Tibial nerve (tissue), 4 donors: ENCODE results near the gene DGKH. TPM values are rescaled to one million over a fixed set of nuclear protein-coding genes. Genes with fewer than 3 reads are reported as not detected.

ENCODE experiments used
- DNase-seq, 2 donors: peaks; one replicate each; pipeline ENCODE4 v3.0.0-alpha.2; 2019; ENCODE audit warnings: low spot score in 2 of 2
- H3K27ac ChIP-seq, 4 donors: fragments of 200-600 bp; sonication (generic) in 3 of 4; one replicate each; pipeline ENCODE4 v1.5.1; 2017 to 2019; ENCODE audit warnings: mild to moderate bottlenecking in 1 of 4
- H3K27me3 ChIP-seq, 2 donors: fragments of 200-600 bp; sonication (generic) in 1 of 2; one replicate each; pipeline versions ENCODE4 v1.5.1 to v1.6.0; 2017 to 2019
- H3K36me3 ChIP-seq, 3 donors: fragments of 200-600 bp; sonication (generic); one replicate each; pipeline ENCODE4 v1.5.1; 2018 to 2019
- H3K4me1 ChIP-seq, 4 donors: fragments of 200-600 bp; sonication (generic) in 3 of 4; one replicate each; pipeline ENCODE4 v1.5.1; 2017 to 2019
- H3K4me3 ChIP-seq, 4 donors: fragments of 200-600 bp; sonication (generic) in 3 of 4; one replicate each; pipeline ENCODE4 v1.5.1; 2017 to 2019; ENCODE audit warnings: mild to moderate bottlenecking in 1 of 4, moderate library complexity in 1 of 4
- H3K9me3 ChIP-seq, 4 donors: fragments of 200-600 bp; sonication (generic) in 3 of 4; one replicate each; pipeline ENCODE4 v1.5.1; 2017 to 2019
- EP300 ChIP-seq, 2 donors: sonication (generic); formaldehyde crosslinking; IDR thresholded peaks; one replicate each; pipeline ENCODE4 v1.6.1; 2017; ENCODE audit warnings: antibody characterized with exemption in 2 of 2, mild to moderate bottlenecking in 1 of 2
- POLR2A ChIP-seq, 2 donors: fragments of 450-650 bp; IDR thresholded peaks; one replicate each; pipeline ENCODE4 v1.6.1; 2017; ENCODE audit warnings: antibody characterized with exemption in 2 of 2, mild to moderate bottlenecking in 2 of 2, moderate library complexity in 2 of 2
- WGBS, 2 donors: methylation state at CpG; one replicate each; pipeline ENCODE4 v1.1.5; 2018; 5-methylcytosine and 5-hydroxymethylcytosine counted together
- total RNA-seq, 4 donors: library from RNA; depleted of rRNA; stranded (reverse); fragments of >200 nt; gene quantifications; one replicate each; pipeline ENCODE4 v1.1.0, GENCODE V29; 2016
- TF ChIP-seq, protein P1 (sequence below), 5 experiments: fragments of 200-600 bp in 3 of 5; fragments of 450-650 bp in 2 of 5; sonication (generic) in 3 of 5; IDR thresholded peaks; one replicate each; pipeline ENCODE4 v1.5.1; 2016 to 2019; ENCODE audit warnings: antibody characterized with exemption in 5 of 5, mild to moderate bottlenecking in 3 of 5, moderate library complexity in 2 of 5

The DGKH gene
- total RNA-seq, 4 donors from 2014 or later = 9.6 to 14.5 (median 12.3) TPM

DNA sequence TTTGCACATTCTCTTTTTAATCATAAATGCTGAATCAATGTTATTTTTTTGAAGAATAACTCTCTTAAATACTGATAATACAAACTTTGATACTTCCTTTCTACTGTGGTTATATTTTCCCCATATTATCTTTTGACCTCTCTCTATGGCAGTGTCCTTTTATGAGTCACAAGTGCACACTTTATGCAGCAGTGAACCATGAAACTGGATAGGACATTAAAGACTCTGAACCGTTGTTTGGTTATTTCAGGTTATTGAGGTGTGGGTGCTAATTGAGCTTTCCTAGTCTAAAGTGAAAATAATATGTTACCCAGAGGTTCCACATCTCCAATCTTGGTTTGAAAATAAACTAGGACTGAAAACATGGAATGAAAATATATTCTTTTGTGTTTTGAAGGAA, 71.4 kb downstream of the DGKH start:
- Histone ChIP-seq H3K9me3 (no peaks in the 10 kb centered on the region), H3K4me1 (no peaks in the 10 kb centered on the region), H3K4me3 (no peak overlapping the region), H3K36me3 (no peaks in the 10 kb centered on the region), H3K27ac (no peak overlapping the region), H3K27me3 (no peaks in the 10 kb centered on the region)
- WGBS, 2 donors = 59 to 62% methylated on average over 1 of the region's 1 CpG
- TF ChIP-seq EP300 (IDR thresholded peaks at IDR 0.05) (no peak), POLR2A (IDR thresholded peaks at IDR 0.05) (no peak)
- TF ChIP-seq, protein P1, sequence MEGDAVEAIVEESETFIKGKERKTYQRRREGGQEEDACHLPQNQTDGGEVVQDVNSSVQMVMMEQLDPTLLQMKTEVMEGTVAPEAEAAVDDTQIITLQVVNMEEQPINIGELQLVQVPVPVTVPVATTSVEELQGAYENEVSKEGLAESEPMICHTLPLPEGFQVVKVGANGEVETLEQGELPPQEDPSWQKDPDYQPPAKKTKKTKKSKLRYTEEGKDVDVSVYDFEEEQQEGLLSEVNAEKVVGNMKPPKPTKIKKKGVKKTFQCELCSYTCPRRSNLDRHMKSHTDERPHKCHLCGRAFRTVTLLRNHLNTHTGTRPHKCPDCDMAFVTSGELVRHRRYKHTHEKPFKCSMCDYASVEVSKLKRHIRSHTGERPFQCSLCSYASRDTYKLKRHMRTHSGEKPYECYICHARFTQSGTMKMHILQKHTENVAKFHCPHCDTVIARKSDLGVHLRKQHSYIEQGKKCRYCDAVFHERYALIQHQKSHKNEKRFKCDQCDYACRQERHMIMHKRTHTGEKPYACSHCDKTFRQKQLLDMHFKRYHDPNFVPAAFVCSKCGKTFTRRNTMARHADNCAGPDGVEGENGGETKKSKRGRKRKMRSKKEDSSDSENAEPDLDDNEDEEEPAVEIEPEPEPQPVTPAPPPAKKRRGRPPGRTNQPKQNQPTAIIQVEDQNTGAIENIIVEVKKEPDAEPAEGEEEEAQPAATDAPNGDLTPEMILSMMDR (IDR thresholded peaks at IDR 0.05) = no peak
- no peak for DNase-seq

DNA sequence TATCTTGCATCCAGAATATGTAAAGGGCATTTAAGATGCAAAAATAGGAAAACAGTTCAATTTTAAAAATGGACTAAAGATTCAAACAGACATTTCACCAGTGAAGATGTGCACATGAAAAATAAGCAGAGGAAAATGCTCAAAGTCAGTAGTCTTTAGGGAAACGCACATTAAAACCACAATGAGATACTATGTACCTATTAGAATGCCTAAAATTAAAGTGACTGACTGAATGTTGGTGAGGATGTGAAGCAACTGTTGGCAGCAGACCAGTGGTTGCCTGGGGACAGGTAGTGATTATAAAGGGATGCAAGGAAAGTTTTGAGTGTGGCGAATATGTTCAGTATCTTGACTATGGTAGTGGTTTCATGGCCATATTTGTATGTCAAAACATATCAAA, 75.2 kb downstream of the DGKH start:
- no peak for TF ChIP-seq EP300 (IDR thresholded peaks at IDR 0.05)
- TF ChIP-seq POLR2A (IDR thresholded peaks at IDR 0.05) = no peak
- TF ChIP-seq, protein P1 (IDR thresholded peaks at IDR 0.05) = no peak
- H3K27me3 ChIP-seq = no peaks in the 10 kb centered on the region
- H3K4me3 ChIP-seq = no peak overlapping the region
- H3K27ac ChIP-seq = no peak overlapping the region
- no peaks in the 10 kb centered on the region for H3K4me1 ChIP-seq
- WGBS, 2 donors = 91 to 93% methylated on average over 2 of the region's 2 CpGs
- DNase-seq = no peak
- peaks cover 0 to 7% (median 0%) of the 10 kb centered on the region in 3 donors for H3K36me3 ChIP-seq
- no peaks in the 10 kb centered on the region for H3K9me3 ChIP-seq

DNA sequence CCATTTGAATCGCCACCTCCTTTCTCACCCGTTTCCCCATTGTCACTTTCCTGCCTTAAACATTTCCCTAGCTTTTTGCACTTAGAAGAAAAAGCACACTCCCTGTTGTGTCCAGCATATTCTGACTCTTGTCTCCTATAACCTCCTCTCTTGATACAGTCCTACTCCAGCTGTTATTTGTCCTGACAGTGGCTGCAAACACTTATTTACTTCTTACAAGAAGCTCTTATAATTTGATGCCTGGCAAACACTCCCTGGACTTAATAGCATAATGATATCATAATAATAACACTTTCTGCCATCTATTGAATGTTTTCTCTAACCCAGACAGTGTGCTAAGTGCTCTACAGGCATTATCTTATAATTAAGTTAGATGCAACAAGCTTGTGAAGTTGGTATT, 76.6 kb downstream of the DGKH start:
- TF ChIP-seq EP300 (IDR thresholded peaks at IDR 0.05) = no peak
- no peak for TF ChIP-seq POLR2A (IDR thresholded peaks at IDR 0.05)
- TF ChIP-seq, protein P1 (IDR thresholded peaks at IDR 0.05) = no peak

DNA sequence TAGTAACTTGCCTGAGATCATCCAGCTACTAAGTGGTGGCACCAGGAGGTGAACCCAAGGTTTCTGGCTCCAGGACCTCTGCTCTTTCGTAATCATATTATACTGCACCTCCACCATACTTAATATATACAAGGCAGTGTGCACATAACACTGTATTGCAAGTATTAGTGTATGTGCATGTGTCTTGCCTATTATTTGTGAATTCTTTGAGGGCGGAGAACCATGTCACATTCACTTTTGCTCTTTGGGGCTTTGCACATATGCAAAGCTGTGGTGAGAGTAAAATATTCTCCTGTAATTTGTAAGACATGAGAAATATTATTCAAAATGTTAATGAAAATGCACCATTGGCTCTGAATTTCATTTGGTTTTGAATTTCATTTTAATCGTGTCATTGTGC, 78.6 kb downstream of the DGKH start:
- no peaks in the 10 kb centered on the region for H3K27me3 ChIP-seq
- H3K4me1 ChIP-seq = no peaks in the 10 kb centered on the region
- no peak for DNase-seq
- 91 to 98% methylated on average over 3 of the region's 3 CpGs for WGBS, 2 donors
- no peak overlapping the region for H3K4me3 ChIP-seq
- no peak overlapping the region for H3K27ac ChIP-seq
- H3K9me3 ChIP-seq = no peaks in the 10 kb centered on the region
- H3K36me3 ChIP-seq = peaks cover 0 to 32% (median 0%) of the 10 kb centered on the region in 3 donors
- TF ChIP-seq, protein P1 (IDR thresholded peaks at IDR 0.05) = no peak
- TF ChIP-seq POLR2A (IDR thresholded peaks at IDR 0.05) (no peak), EP300 (IDR thresholded peaks at IDR 0.05) (no peak)

More for the DNA sequence above, 76.6 kb downstream of the DGKH start:
- DNase-seq = no peak
- Histone ChIP-seq H3K27me3 (no peaks in the 10 kb centered on the region), H3K9me3 (no peaks in the 10 kb centered on the region), H3K4me1 (no peaks in the 10 kb centered on the region), H3K27ac (no peak overlapping the region), H3K4me3 (no peak overlapping the region), H3K36me3 (peaks cover 0 to 22% (median 0%) of the 10 kb centered on the region in 3 donors)
- WGBS, 2 donors = 77 to 88% methylated on average over 2 of the region's 2 CpGs

DNA sequence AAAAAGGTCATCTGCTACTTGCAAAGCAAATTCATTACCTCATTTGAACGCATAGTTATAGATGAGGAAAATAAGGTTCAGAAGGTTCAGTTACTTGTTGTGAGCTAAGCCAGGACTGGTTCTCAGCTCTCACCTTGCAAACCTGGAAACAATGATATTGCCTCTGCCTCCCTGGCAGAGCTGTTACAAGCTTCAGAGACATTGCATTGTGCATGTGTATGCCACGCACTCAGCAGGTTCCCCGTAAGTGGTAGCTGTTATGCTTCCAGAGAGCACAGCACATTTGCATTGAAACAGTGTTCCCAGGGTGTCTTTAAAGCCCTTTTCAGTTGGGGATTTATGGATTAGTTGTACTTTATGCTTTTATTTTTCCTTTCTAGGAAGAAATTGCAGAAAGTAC, 80.6 kb downstream of the DGKH start:
- Histone ChIP-seq H3K27ac (no peak overlapping the region), H3K27me3 (no peaks in the 10 kb centered on the region), H3K4me3 (no peak overlapping the region), H3K36me3 (peaks cover 0 to 32% (median 0%) of the 10 kb centered on the region in 3 donors), H3K9me3 (no peaks in the 10 kb centered on the region), H3K4me1 (no peaks in the 10 kb centered on the region)
- TF ChIP-seq POLR2A (IDR thresholded peaks at IDR 0.05) (no peak), EP300 (IDR thresholded peaks at IDR 0.05) (no peak)
- TF ChIP-seq, protein P1 (IDR thresholded peaks at IDR 0.05) = no peak
- 68 to 75% methylated on average over 3 of the region's 3 CpGs for whole genome bisulfite sequencing, 2 donors
- DNase-seq = no peak
